K562 (cell line): ENCODE measurements around the gene HOXD9. TPM values are rescaled to one million over a fixed set of nuclear protein-coding genes. Genes with fewer than 3 reads are reported as not detected.

Experiments
- ATAC-seq: fragments of 200-7000 bp; cut with Tn5 transposase; 3 replicates; pipeline ENCODE4 v1.9.1; 2020; ENCODE audit warnings: moderate library complexity
- BruUV-seq: library from RNA; stranded (reverse); fragments of 400-500 nt; replicated peaks from 2 replicates; lab custom pipeline; 2021; lab: Mats Ljungman, UMichigan
- CTCF ChIA-PET: fragments of 300-600 bp; formaldehyde crosslinking; extraction: SDS; loops from one replicate; lab custom pipeline; 2021; ENCODE audit warnings: low intra/inter-chr PET ratio; lab: Yijun Ruan, JAX
- POLR2A ChIA-PET: fragments of 300-600, 350-650 bp; sonication (Branson Sonifier 250); formaldehyde crosslinking; extraction: SDS; loops from one replicate; lab custom pipeline; 2021; ENCODE audit warnings: antibody characterized with exemption, inconsistent platforms; lab: Yijun Ruan, JAX
- DNase-seq, 4 experiments: peaks; one replicate each; pipeline versions ENCODE4 v3.0.0 to v3.0.0-alpha.2; 2011 to 2018; ENCODE audit warnings: low spot score in 3 of 4, mixed read lengths in 3 of 4; ENCODE audit errors: extremely low read depth in 1 of 4
- FAIRE-seq: peaks from 2 replicates; lab custom pipeline; 2011; peaks lifted over from hg19 to GRCh38; lab: Jason Lieb, UNC
- H2AFZ ChIP-seq: 2 replicates; pipeline ENCODE4 v1.6.0; 2011; ENCODE audit warnings: low read depth, low read length, control low read depth, inconsistent platforms
- H3K27ac ChIP-seq: fragments of 200-600 bp; 3 replicates; pipeline ENCODE4 v1.8.0; 2011; ENCODE audit warnings: low read depth, mild to moderate bottlenecking, control low read depth, inconsistent platforms, low read length, moderate library complexity, mixed read lengths; ENCODE audit errors: extremely low read depth
- H3K27me3 ChIP-seq, 2 experiments: fragments of 300-600 bp in 1 of 2; 2 replicates in 1 of 2; 3 replicates in 1 of 2; pipeline versions ENCODE4 v1.6.0 to v1.8.0; 2011; ENCODE audit warnings: inconsistent platforms in 2 of 2, low read length in 2 of 2, mild to moderate bottlenecking in 1 of 2, mixed read lengths in 1 of 2, moderate library complexity in 1 of 2; ENCODE audit not compliant: control insufficient read depth in 2 of 2, insufficient read depth in 2 of 2
- H3K36me3 ChIP-seq: fragments of 300-600 bp; 3 replicates; pipeline ENCODE4 v1.8.0; 2011; ENCODE audit warnings: mild to moderate bottlenecking, low read length, inconsistent platforms; ENCODE audit not compliant: control insufficient read depth, insufficient read depth
- H3K4me1 ChIP-seq, 2 experiments: fragments of 200-600 bp in 1 of 2; replicated peaks in 1 of 2; 2 replicates in 1 of 2; 3 replicates in 1 of 2; pipeline versions ENCODE4 v1.5.1 to v1.8.0; 2011; ENCODE audit warnings: inconsistent platforms in 2 of 2, low read length in 2 of 2, mild to moderate bottlenecking in 1 of 2, mixed read lengths in 1 of 2, moderate library complexity in 1 of 2; ENCODE audit not compliant: control insufficient read depth in 2 of 2, insufficient read depth in 2 of 2
- H3K4me2 ChIP-seq: 2 replicates; pipeline ENCODE4 v1.6.1; 2011; ENCODE audit warnings: low read length, control low read depth, inconsistent platforms, mixed read lengths; ENCODE audit not compliant: insufficient read depth
- H3K4me3 ChIP-seq: fragments of 200-600 bp; sonication (generic), shearing (Covaris generic); 2 replicates; pipeline ENCODE4 v1.5.1; 2016; ENCODE audit warnings: control low read depth, inconsistent platforms
- H3K79me2 ChIP-seq: fragments of 200-600 bp; 3 replicates; pipeline ENCODE4 v1.8.0; 2011; ENCODE audit warnings: low read length, inconsistent platforms; ENCODE audit not compliant: control insufficient read depth, insufficient read depth
- H3K9ac ChIP-seq, 2 experiments: 2 replicates each; pipeline versions ENCODE4 v1.6.0 to v1.6.1; 2011; ENCODE audit warnings: low read depth in 2 of 2, low read length in 2 of 2, control low read depth in 1 of 2, inconsistent platforms in 1 of 2, mild to moderate bottlenecking in 1 of 2, mixed read lengths in 1 of 2; ENCODE audit not compliant: insufficient read depth in 1 of 2
- H3K9me1 ChIP-seq: one replicate; pipeline ENCODE4 v1.6.0; 2011; ENCODE audit warnings: inconsistent platforms, mild to moderate bottlenecking, low read length, moderate library complexity; ENCODE audit not compliant: control insufficient read depth, insufficient read depth
- H3K9me3 ChIP-seq: replicated peaks from 2 replicates; pipeline ENCODE4 v1.5.1; 2011; ENCODE audit warnings: low read depth, low read length, inconsistent platforms; ENCODE audit not compliant: control insufficient read depth, insufficient read depth
- H4K20me1 ChIP-seq: replicated peaks from 2 replicates; pipeline ENCODE4 v1.6.1; 2011; ENCODE audit warnings: low read length, inconsistent platforms, mixed read lengths; ENCODE audit not compliant: control insufficient read depth, insufficient read depth
- HNRNPK ChIP-seq: fragments of 200-400 bp; formaldehyde crosslinking; IDR thresholded peaks from one replicate; pipeline ENCODE4 v1.6.1; 2018; ENCODE audit warnings: mild to moderate bottlenecking, low read depth, low read length; ENCODE audit not compliant: poor library complexity, severe bottlenecking
- KLF16 ChIP-seq: IDR thresholded peaks from 2 replicates; pipeline ENCODE4 v1.6.1; 2016; ENCODE audit warnings: antibody characterized with exemption
- RAD21 ChIP-seq, 2 experiments: fragments of 250-450 bp in 1 of 2; fragments of 450-650 bp in 1 of 2; sonication (Bioruptor Pico) in 1 of 2; formaldehyde crosslinking in 1 of 2; IDR thresholded peaks in 1 of 2; conservative IDR thresholded peaks in 1 of 2; 2 replicates each; pipeline versions ENCODE4 v1.4.0 to v1.8.0; 2020 to 2022; ENCODE audit warnings: mild to moderate bottlenecking in 2 of 2, moderate library complexity in 1 of 2
- SMC3 ChIP-seq: conservative IDR thresholded peaks from 2 replicates; pipeline ENCODE4 v1.6.1; 2011; ENCODE audit warnings: low read depth, low read length, improper control_type of control experiment; ENCODE audit not compliant: insufficient read depth
- ZNF507 ChIP-seq: conservative IDR thresholded peaks from 2 replicates; pipeline ENCODE4 v1.6.1; 2017; ENCODE audit warnings: missing genetic modification characterization, missing compliant biosample characterization
- WGBS: fragments of 100-300 bp; shearing (Covaris generic); methylation state at CpG from one replicate; pipeline ENCODE4 v1.1.6; 2016; ENCODE audit warnings: low coverage, mixed read lengths; ENCODE audit not compliant: insufficient coverage; ENCODE audit errors: missing lambda C conversion rate; 5-methylcytosine and 5-hydroxymethylcytosine counted together
- in situ Hi-C: fragments of 300-500 bp; cut with MboI; formaldehyde crosslinking; loops from 4 replicates; pipeline ENCODE4 v1.15.0; 2018; ENCODE audit warnings: inconsistent platforms, mixed read lengths
- intact Hi-C: fragments of 100-400 bp; cut with micrococcal nuclease; formaldehyde crosslinking; loops from 2 replicates; pipeline ENCODE4 v1.14.2; 2022
- polyA plus RNA-seq, 8 experiments: library from polyadenylated mRNA; depleted of rRNA in 4 of 8; stranded (reverse) in 5 of 8; unstranded in 3 of 8; fragments of >200 nt; fragmentation: Nextera tagmentation in 2 of 8; fragmentation: Illumina TruSeq in 1 of 8; extraction: Ambion mirVana in 2 of 8; extraction: Trizol in 1 of 8; gene quantifications; 2 replicates each; pipeline versions ENCODE4 v1.2.1 to v1.2.3, GENCODE V29; 2011 to 2014; ENCODE audit warnings: inconsistent platforms in 1 of 8, missing spikeins in 1 of 8
- total RNA-seq, 7 experiments: library from RNA; depleted of rRNA in 6 of 7; stranded (reverse); fragments of >200 nt in 6 of 7; fragmentation: Illumina TruSeq in 2 of 7; extraction: Trizol in 2 of 7; gene quantifications; 2 replicates each; pipeline versions ENCODE4 v1.2.1 to v1.2.3, GENCODE V29; 2011 to 2021; ENCODE audit warnings: low replicate concordance in 1 of 7
- TF ChIP-seq, protein P1 (sequence below): sonication (generic); formaldehyde crosslinking; IDR thresholded peaks from 2 replicates; pipeline ENCODE4 v1.8.0; 2022; ENCODE audit warnings: mild to moderate bottlenecking, missing genetic modification reagents
- TF ChIP-seq, protein P2 (sequence below): fragments of 450-650 bp; formaldehyde crosslinking; IDR thresholded peaks from 2 replicates; pipeline ENCODE4 v1.4.0; 2020; ENCODE audit warnings: mild to moderate bottlenecking, moderate library complexity

HOXD9 gene
- total and polyA plus RNA-seq, 9 of the 15 experiments (the other 6 are each of a cell fraction or from before 2014, with no cell fraction given): not detected

DNA sequence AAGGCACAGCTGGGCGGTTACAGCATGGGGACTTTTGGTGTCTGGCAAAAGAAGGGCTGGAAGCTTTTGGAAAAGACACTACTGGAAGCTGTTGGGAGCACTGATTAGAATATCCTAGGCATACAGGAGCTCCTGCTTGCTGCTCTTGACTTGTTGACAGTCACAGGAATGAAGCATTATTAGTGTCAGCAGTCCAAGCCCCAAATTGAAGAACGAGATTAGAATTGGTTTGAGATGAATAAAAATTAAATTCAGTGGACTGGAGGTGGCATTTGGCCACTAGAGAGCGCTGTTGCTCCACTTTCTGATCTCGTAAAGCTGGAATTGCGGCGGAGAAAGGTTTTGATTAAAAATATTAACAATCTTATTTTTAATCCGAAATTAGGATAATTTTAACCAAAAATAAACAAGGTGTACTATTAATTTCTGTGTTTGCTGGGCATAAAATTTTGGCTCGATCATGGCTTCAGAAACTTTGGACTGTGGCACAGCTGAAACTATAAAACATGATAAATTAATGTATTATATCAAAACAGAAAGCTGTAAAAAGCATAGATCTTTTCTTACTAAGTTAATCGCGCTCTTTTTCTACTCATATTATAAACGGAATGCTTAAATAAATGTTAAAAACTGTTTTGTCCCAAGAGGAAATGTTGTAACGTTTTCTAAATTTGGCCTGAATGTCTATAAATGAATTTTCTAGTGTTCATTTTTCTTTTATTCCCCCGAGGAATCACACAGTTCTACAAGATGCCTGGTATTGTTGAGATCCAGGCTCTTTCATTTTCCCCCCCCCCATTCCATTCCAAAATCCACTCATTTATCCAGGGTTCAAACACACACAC is 4.6 kb downstream of the HOXD9 start:
- no peaks in the 10 kb centered on the region for H3K9me3 ChIP-seq
- TF ChIP-seq RAD21 (CRISPR knock-in tag; conservative IDR thresholded peaks at IDR 0.05 in 1 of 2, IDR thresholded peaks at IDR 0.05 in 1 of 2) (peak; percentile 85), ZNF507 (tag) (no peak), KLF16 (no peak), HNRNPK (no peak), SMC3 (peak; percentile 66)
- TF ChIP-seq, protein P1, sequence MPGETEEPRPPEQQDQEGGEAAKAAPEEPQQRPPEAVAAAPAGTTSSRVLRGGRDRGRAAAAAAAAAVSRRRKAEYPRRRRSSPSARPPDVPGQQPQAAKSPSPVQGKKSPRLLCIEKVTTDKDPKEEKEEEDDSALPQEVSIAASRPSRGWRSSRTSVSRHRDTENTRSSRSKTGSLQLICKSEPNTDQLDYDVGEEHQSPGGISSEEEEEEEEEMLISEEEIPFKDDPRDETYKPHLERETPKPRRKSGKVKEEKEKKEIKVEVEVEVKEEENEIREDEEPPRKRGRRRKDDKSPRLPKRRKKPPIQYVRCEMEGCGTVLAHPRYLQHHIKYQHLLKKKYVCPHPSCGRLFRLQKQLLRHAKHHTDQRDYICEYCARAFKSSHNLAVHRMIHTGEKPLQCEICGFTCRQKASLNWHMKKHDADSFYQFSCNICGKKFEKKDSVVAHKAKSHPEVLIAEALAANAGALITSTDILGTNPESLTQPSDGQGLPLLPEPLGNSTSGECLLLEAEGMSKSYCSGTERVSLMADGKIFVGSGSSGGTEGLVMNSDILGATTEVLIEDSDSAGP: no peak
- TF ChIP-seq, protein P2, sequence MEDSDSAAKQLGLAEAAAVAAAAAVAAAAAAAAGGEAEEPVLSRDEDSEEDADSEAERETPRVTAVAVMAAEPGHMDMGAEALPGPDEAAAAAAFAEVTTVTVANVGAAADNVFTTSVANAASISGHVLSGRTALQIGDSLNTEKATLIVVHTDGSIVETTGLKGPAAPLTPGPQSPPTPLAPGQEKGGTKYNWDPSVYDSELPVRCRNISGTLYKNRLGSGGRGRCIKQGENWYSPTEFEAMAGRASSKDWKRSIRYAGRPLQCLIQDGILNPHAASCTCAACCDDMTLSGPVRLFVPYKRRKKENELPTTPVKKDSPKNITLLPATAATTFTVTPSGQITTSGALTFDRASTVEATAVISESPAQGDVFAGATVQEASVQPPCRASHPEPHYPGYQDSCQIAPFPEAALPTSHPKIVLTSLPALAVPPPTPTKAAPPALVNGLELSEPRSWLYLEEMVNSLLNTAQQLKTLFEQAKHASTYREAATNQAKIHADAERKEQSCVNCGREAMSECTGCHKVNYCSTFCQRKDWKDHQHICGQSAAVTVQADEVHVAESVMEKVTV (CRISPR knock-in tag): peak; percentile 86

More for the DNA sequence above, 4.6 kb downstream of the HOXD9 start:
- ATAC-seq: 0 out of 3 replicates have a peak, but pooled peaks have one; percentile 25
- Histone ChIP-seq H3K27ac (no peak overlapping the region), H3K4me1 (peaks cover 0 to 34% of the 10 kb centered on the region in 2 experiments; a peak in 2 of 5 replicates), H3K79me2 (no peaks in the 10 kb centered on the region), H3K4me2 (no peak overlapping the region), H3K27me3 (peaks cover 62 to 69% of the 10 kb centered on the region in 2 experiments), H2AFZ (no peak overlapping the region), H3K36me3 (no peaks in the 10 kb centered on the region), H3K9ac (no peak overlapping the region), H4K20me1 (0 out of 2 replicates have a peak, but pooled peaks cover 8% of the 10 kb centered on the region), H3K9me1 (no peaks in the 10 kb centered on the region), H3K4me3 (no peak overlapping the region)
- intact Hi-C loops (loop anchor here (1.0 to 5.0 kb wide), 5 partner anchors 328 to 1020 kb away; no protein-coding TSS in a partner anchor), in situ Hi-C loops (loop anchor here (5.0 to 25.0 kb wide), 4 partner anchors 510 to 1635 kb away; no protein-coding TSS in a partner anchor)
- BruUV-seq: no TSS peak
- peak; percentile 59 to 76 (median 66) for DNase-seq
- FAIRE-seq: peak; percentile 95
- ChIA-PET CTCF (interaction anchor here (0.5 to 2.5 kb wide), 13 partner anchors 9 to 1289 kb away, joined by 3 to 31 read pairs (median 4); no protein-coding TSS in a partner anchor), POLR2A (interaction anchor here (1.0 to 1.5 kb wide), 2 partner anchors 328 to 527 kb away, joined by 4 to 5 read pairs; no protein-coding TSS in a partner anchor)
- under 1% methylated on average over 13 of the region's 13 CpGs for WGBS
